ENCODE measurements around the gene SULT4A1.

SULT4A1 gene

DNA sequence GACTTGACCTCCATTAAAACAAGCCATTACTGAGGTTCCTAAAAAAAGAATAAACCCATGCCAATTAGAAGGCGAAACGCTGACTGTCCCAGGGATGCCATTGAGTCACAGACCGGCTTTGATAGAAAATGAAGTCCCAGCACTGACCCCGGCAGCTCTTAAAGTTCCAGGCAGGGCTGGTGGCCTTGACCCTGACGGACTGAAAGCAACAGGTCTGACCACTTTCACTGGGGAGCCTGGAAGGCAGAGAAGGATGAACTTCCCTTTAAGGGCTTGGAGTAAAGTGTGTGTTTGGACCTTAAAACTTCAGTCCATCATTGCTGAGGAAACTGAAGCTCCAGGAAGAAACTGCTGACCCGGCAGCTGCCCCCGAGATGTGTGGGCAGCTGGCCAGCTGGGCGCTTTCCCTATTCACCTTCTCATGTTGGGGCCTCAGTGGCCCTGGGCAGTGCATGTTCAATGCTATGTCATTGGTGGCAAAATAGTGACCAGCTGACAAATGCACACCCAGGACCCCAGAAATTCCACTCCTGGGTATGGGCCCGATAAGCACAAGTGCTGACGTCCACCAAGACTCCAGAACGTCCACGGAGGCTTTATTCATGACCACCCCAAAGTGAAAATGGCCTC lies 31.3 kb downstream of the SULT4A1 start:
- H3K4me3 ChIP-seq (ENCODE audit: control insufficient read depth, low read depth, low read length) = no peak overlapping the region
- no peak for DNase-seq (ENCODE audit: low read depth)
- TF ChIP-seq, protein P1, sequence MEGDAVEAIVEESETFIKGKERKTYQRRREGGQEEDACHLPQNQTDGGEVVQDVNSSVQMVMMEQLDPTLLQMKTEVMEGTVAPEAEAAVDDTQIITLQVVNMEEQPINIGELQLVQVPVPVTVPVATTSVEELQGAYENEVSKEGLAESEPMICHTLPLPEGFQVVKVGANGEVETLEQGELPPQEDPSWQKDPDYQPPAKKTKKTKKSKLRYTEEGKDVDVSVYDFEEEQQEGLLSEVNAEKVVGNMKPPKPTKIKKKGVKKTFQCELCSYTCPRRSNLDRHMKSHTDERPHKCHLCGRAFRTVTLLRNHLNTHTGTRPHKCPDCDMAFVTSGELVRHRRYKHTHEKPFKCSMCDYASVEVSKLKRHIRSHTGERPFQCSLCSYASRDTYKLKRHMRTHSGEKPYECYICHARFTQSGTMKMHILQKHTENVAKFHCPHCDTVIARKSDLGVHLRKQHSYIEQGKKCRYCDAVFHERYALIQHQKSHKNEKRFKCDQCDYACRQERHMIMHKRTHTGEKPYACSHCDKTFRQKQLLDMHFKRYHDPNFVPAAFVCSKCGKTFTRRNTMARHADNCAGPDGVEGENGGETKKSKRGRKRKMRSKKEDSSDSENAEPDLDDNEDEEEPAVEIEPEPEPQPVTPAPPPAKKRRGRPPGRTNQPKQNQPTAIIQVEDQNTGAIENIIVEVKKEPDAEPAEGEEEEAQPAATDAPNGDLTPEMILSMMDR (IDR thresholded peaks at IDR 0.05; ENCODE audit: control insufficient read depth, insufficient read depth, low read depth, low read length, missing control alignments) = no peak

DNA sequence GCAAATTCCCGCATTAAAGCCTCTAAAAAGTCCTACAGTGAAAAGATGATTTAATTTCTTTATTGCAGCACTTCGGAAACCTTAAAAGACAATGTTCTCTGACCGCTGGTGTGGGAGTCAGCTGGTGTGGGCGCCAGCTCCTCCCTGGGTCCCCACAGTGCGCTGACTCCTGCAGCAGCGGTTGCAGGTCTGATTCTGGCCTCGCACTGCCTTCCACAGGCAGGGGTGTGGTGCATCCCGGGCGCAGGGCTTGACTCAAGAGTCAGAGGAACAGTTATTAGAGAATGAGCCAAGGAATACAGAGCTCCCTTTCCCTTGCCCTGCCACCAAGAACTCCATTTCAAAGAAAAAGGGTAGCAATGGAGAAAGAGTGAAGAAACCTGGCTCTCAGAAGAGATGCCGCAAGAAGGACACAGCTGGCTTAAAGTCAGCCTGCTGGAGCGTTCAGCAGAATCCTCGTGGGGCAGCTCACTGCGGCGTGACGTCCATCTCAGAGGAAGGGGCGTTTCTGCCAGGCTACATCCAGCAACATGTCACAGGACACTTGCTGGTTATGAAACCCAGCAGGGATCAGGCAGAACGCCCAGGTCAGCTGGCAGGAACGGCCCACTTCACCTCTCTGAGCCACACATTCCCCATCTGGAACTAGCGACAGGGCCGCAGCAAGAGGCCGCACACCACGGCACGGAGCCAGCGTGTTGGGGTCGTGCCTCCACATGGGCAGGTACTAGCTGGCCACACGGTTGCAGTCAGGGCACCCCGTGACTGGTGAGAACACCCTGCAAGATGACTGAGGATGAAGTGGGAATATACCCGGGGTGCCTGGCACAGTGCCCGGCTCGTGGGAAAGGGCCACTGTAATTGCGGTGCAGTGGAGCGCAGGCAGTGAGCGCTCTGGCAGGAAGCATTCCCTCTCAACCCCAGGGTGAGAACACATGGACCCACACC lies 32.1 kb downstream of the SULT4A1 start:
- no peak for DNase-seq (ENCODE audit: low read depth)
- no peak overlapping the region for H3K4me3 ChIP-seq (ENCODE audit: control insufficient read depth, low read depth, low read length)
- TF ChIP-seq, protein P1 (IDR thresholded peaks at IDR 0.05; ENCODE audit: control insufficient read depth, insufficient read depth, low read depth, low read length, missing control alignments) = no peak

DNA sequence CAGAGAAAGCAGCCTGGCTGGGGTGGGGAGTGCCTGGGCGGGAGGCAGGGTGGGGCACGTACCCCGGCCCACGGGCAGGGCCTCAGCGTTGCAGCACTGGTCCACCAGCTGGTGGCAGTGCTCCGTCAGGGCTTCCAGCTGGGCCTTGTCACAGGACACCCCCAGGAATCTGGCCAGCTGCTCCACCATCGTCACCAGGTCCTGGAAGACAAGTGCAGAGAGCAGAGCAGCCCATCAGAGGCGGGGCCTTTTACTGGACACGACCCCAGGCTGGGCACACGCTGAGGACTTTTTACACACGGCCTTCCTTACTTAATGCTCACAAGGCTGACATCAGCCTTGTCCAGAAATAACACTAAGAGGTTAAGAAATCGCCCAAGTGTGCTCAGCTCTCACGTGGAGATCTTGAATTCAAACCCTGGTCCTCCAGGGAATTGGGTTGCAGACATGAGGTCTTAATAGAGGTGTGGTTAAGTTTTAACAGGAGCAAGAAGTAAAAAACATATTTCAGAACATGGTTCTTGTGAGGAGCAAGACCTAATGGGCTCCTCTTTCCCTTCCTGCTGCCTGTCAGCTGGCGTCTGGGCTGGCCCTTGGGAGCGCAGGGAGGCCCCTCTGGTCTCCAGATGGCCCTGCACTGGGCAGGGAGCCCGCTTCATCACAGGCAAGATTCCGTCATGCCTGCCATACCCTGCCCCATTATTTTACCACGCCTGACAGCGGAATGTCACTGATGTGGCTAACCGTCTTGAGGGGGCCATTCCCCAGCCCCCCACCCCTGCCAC lies 33.1 kb downstream of the SULT4A1 start:
- DNase-seq (ENCODE audit: low read depth) = no peak
- TF ChIP-seq, protein P1 (IDR thresholded peaks at IDR 0.05; ENCODE audit: control insufficient read depth, insufficient read depth, low read depth, low read length, missing control alignments) = peak; percentile 10
- no peak overlapping the region for H3K4me3 ChIP-seq (ENCODE audit: control insufficient read depth, low read depth, low read length)

DNA sequence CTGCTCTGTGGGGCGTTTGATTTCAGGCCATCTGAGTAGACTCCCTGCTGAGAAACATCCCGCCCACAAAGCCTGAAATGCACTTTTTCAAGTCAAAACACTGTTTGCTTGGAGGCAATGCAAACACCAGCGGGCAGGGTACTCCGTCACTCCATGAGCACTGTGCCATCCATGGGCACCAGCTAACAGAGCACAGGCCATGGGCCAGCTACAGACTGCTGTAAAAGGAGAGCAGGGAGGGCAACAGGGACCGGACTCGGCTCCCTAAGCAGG lies 33.7 kb downstream of the SULT4A1 start:
- no peak overlapping the region for H3K4me3 ChIP-seq (ENCODE audit: control insufficient read depth, low read depth, low read length)
- no peak for DNase-seq (ENCODE audit: low read depth)
- TF ChIP-seq, protein P1 (IDR thresholded peaks at IDR 0.05; ENCODE audit: control insufficient read depth, insufficient read depth, low read depth, low read length, missing control alignments) = no peak

DNA sequence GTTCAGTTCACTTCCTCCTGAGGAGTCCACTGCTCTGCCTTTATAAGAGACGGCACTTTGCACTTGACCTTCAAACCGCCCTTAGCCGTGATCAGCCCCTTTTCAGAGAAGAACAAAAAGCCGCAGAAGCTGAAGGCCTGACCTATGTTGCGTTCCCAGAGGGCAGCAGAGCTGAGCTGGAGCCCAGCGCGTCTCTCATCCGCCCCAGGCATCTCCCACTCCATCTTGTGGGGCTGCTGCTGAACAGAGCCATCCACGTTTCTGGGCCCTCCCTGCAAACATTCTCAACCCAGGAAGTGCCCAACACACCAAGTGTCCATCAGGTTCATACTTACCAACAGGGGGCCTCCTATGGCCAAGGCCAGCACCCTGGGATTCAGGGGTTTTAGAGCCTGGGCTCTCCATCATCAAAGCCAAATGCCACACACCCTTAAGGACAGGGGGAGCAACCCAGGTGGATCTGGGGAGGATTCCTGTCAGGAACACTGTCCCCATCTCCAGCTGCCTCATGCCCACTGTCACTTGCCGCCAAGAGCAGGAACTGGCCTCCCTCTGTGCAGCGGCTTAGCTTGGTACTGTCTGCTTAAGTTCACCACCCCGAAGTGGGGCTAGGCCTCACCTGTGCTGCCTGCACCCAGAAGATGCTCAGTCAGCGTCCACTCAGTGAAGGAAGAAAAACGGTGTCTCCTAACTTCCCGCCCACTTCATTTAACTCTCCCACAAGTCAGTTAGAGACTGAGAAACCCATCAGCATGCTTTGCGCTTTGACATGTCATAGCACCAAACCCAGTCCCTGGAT lies 34.2 kb downstream of the SULT4A1 start:
- TF ChIP-seq, protein P1 (IDR thresholded peaks at IDR 0.05; ENCODE audit: control insufficient read depth, insufficient read depth, low read depth, low read length, missing control alignments) = peak; percentile 9
- no peak for DNase-seq (ENCODE audit: low read depth)
- H3K4me3 ChIP-seq (ENCODE audit: control insufficient read depth, low read depth, low read length) = no peak overlapping the region

Data from AG09309 (cell line).